ENCODE measurements around the gene TMEM97.

- no peak for TF ChIP-seq ZBTB21 (tag by site-specific recombination; IDR thresholded peaks at IDR 0.05)
- TF ChIP-seq CTCF (tag by site-specific recombination; IDR thresholded peaks at IDR 0.05): no peak
- no peak for TF ChIP-seq PBX3 (CRISPR knock-in tag; IDR thresholded peaks at IDR 0.05)
- no peak for TF ChIP-seq MEIS1 (CRISPR knock-in tag; IDR thresholded peaks at IDR 0.05; ENCODE audit: borderline replicate concordance)
- no peak for TF ChIP-seq ZBTB11 (tag by site-specific recombination; conservative IDR thresholded peaks at IDR 0.05; ENCODE audit: low read depth)
These were observed 21.4 kb downstream of the TMEM97 start for GRCh38 chr17:28340374-28340773.
